K562 (cell line): ENCODE data around the gene NRXN3. TPM values are rescaled to one million over a fixed set of nuclear protein-coding genes. Genes with fewer than 3 reads are reported as not detected.

Experiments
- ATAC-seq: fragments of 200-7000 bp; cut with Tn5 transposase; 3 replicates; pipeline ENCODE4 v1.9.1; 2020; ENCODE audit warnings: moderate library complexity
- BruUV-seq: library from RNA; stranded (reverse); fragments of 400-500 nt; replicated peaks from 2 replicates; lab custom pipeline; 2021; lab: Mats Ljungman, UMichigan
- CTCF ChIA-PET: fragments of 300-600 bp; formaldehyde crosslinking; extraction: SDS; loops from one replicate; lab custom pipeline; 2021; ENCODE audit warnings: low intra/inter-chr PET ratio; lab: Yijun Ruan, JAX
- POLR2A ChIA-PET: fragments of 300-600, 350-650 bp; sonication (Branson Sonifier 250); formaldehyde crosslinking; extraction: SDS; loops from one replicate; lab custom pipeline; 2021; ENCODE audit warnings: antibody characterized with exemption, inconsistent platforms; lab: Yijun Ruan, JAX
- DNase-seq, 4 experiments: peaks; one replicate each; pipeline versions ENCODE4 v3.0.0 to v3.0.0-alpha.2; 2011 to 2018; ENCODE audit warnings: low spot score in 3 of 4, mixed read lengths in 3 of 4; ENCODE audit errors: extremely low read depth in 1 of 4
- FAIRE-seq: peaks from 2 replicates; lab custom pipeline; 2011; peaks lifted over from hg19 to GRCh38; lab: Jason Lieb, UNC
- H2AFZ ChIP-seq: 2 replicates; pipeline ENCODE4 v1.6.0; 2011; ENCODE audit warnings: low read depth, low read length, control low read depth, inconsistent platforms
- H3K27ac ChIP-seq: fragments of 200-600 bp; 3 replicates; pipeline ENCODE4 v1.8.0; 2011; ENCODE audit warnings: low read depth, mild to moderate bottlenecking, control low read depth, inconsistent platforms, low read length, moderate library complexity, mixed read lengths; ENCODE audit errors: extremely low read depth
- H3K27me3 ChIP-seq, 2 experiments: fragments of 300-600 bp in 1 of 2; 2 replicates in 1 of 2; 3 replicates in 1 of 2; pipeline versions ENCODE4 v1.6.0 to v1.8.0; 2011; ENCODE audit warnings: inconsistent platforms in 2 of 2, low read length in 2 of 2, mild to moderate bottlenecking in 1 of 2, mixed read lengths in 1 of 2, moderate library complexity in 1 of 2; ENCODE audit not compliant: control insufficient read depth in 2 of 2, insufficient read depth in 2 of 2
- H3K36me3 ChIP-seq: fragments of 300-600 bp; 3 replicates; pipeline ENCODE4 v1.8.0; 2011; ENCODE audit warnings: mild to moderate bottlenecking, low read length, inconsistent platforms; ENCODE audit not compliant: control insufficient read depth, insufficient read depth
- H3K4me1 ChIP-seq, 2 experiments: fragments of 200-600 bp in 1 of 2; replicated peaks in 1 of 2; 2 replicates in 1 of 2; 3 replicates in 1 of 2; pipeline versions ENCODE4 v1.5.1 to v1.8.0; 2011; ENCODE audit warnings: inconsistent platforms in 2 of 2, low read length in 2 of 2, mild to moderate bottlenecking in 1 of 2, mixed read lengths in 1 of 2, moderate library complexity in 1 of 2; ENCODE audit not compliant: control insufficient read depth in 2 of 2, insufficient read depth in 2 of 2
- H3K4me2 ChIP-seq: 2 replicates; pipeline ENCODE4 v1.6.1; 2011; ENCODE audit warnings: low read length, control low read depth, inconsistent platforms, mixed read lengths; ENCODE audit not compliant: insufficient read depth
- H3K4me3 ChIP-seq: fragments of 200-600 bp; sonication (generic), shearing (Covaris generic); 2 replicates; pipeline ENCODE4 v1.5.1; 2016; ENCODE audit warnings: control low read depth, inconsistent platforms
- H3K79me2 ChIP-seq: fragments of 200-600 bp; 3 replicates; pipeline ENCODE4 v1.8.0; 2011; ENCODE audit warnings: low read length, inconsistent platforms; ENCODE audit not compliant: control insufficient read depth, insufficient read depth
- H3K9ac ChIP-seq, 2 experiments: 2 replicates each; pipeline versions ENCODE4 v1.6.0 to v1.6.1; 2011; ENCODE audit warnings: low read depth in 2 of 2, low read length in 2 of 2, control low read depth in 1 of 2, inconsistent platforms in 1 of 2, mild to moderate bottlenecking in 1 of 2, mixed read lengths in 1 of 2; ENCODE audit not compliant: insufficient read depth in 1 of 2
- H3K9me1 ChIP-seq: one replicate; pipeline ENCODE4 v1.6.0; 2011; ENCODE audit warnings: inconsistent platforms, mild to moderate bottlenecking, low read length, moderate library complexity; ENCODE audit not compliant: control insufficient read depth, insufficient read depth
- H3K9me3 ChIP-seq: replicated peaks from 2 replicates; pipeline ENCODE4 v1.5.1; 2011; ENCODE audit warnings: low read depth, low read length, inconsistent platforms; ENCODE audit not compliant: control insufficient read depth, insufficient read depth
- H4K20me1 ChIP-seq: replicated peaks from 2 replicates; pipeline ENCODE4 v1.6.1; 2011; ENCODE audit warnings: low read length, inconsistent platforms, mixed read lengths; ENCODE audit not compliant: control insufficient read depth, insufficient read depth
- BDP1 ChIP-seq: IDR thresholded peaks from 3 replicates; pipeline ENCODE4 v1.6.1; 2011; ENCODE audit not compliant: insufficient read length, insufficient read depth
- FOSL1 ChIP-seq: fragments of 200-800 bp; sonication (Bioruptor generic); conservative IDR thresholded peaks from 2 replicates; pipeline ENCODE4 v1.6.1; 2016; ENCODE audit warnings: missing genetic modification characterization, missing compliant biosample characterization
- HNRNPK ChIP-seq: fragments of 200-400 bp; formaldehyde crosslinking; IDR thresholded peaks from one replicate; pipeline ENCODE4 v1.6.1; 2018; ENCODE audit warnings: mild to moderate bottlenecking, low read depth, low read length; ENCODE audit not compliant: poor library complexity, severe bottlenecking
- MEF2A ChIP-seq: IDR thresholded peaks from 2 replicates; pipeline ENCODE4 v1.6.1; 2011; ENCODE audit warnings: low read depth, mild to moderate bottlenecking, low read length, moderate library complexity; ENCODE audit not compliant: control insufficient read depth
- PTRF ChIP-seq: fragments of 450-650 bp; IDR thresholded peaks from 2 replicates; pipeline ENCODE4 v1.6.1; 2016; ENCODE audit warnings: mild to moderate bottlenecking, missing genetic modification characterization, missing compliant biosample characterization
- ZNF217 ChIP-seq: sonication (generic); formaldehyde crosslinking; IDR thresholded peaks from 2 replicates; pipeline ENCODE4 v1.8.0; 2022; ENCODE audit warnings: mild to moderate bottlenecking, missing genetic modification reagents
- ZNF551 ChIP-seq: fragments of 250-450 bp; sonication (Bioruptor Pico); IDR thresholded peaks from 2 replicates; pipeline ENCODE4 v1.5.0; 2021; ENCODE audit warnings: mild to moderate bottlenecking, moderate library complexity
- ZNF696 ChIP-seq: fragments of 250-450 bp; sonication (Bioruptor Pico); conservative IDR thresholded peaks from 2 replicates; pipeline ENCODE4 v1.4.0; 2020; ENCODE audit warnings: mild to moderate bottlenecking, moderate library complexity
- WGBS: fragments of 100-300 bp; shearing (Covaris generic); methylation state at CpG from one replicate; pipeline ENCODE4 v1.1.6; 2016; ENCODE audit warnings: low coverage, mixed read lengths; ENCODE audit not compliant: insufficient coverage; ENCODE audit errors: missing lambda C conversion rate; 5-methylcytosine and 5-hydroxymethylcytosine counted together
- in situ Hi-C: fragments of 300-500 bp; cut with MboI; formaldehyde crosslinking; loops from 4 replicates; pipeline ENCODE4 v1.15.0; 2018; ENCODE audit warnings: inconsistent platforms, mixed read lengths
- intact Hi-C: fragments of 100-400 bp; cut with micrococcal nuclease; formaldehyde crosslinking; loops from 2 replicates; pipeline ENCODE4 v1.14.2; 2022
- polyA plus RNA-seq, 8 experiments: library from polyadenylated mRNA; depleted of rRNA in 4 of 8; stranded (reverse) in 5 of 8; unstranded in 3 of 8; fragments of >200 nt; fragmentation: Nextera tagmentation in 2 of 8; fragmentation: Illumina TruSeq in 1 of 8; extraction: Ambion mirVana in 2 of 8; extraction: Trizol in 1 of 8; gene quantifications; 2 replicates each; pipeline versions ENCODE4 v1.2.1 to v1.2.3, GENCODE V29; 2011 to 2014; ENCODE audit warnings: inconsistent platforms in 1 of 8, missing spikeins in 1 of 8
- total RNA-seq, 7 experiments: library from RNA; depleted of rRNA in 6 of 7; stranded (reverse); fragments of >200 nt in 6 of 7; fragmentation: Illumina TruSeq in 2 of 7; extraction: Trizol in 2 of 7; gene quantifications; 2 replicates each; pipeline versions ENCODE4 v1.2.1 to v1.2.3, GENCODE V29; 2011 to 2021; ENCODE audit warnings: low replicate concordance in 1 of 7
- TF ChIP-seq, protein P1 (sequence below): sonication (generic); formaldehyde crosslinking; IDR thresholded peaks from 2 replicates; pipeline ENCODE4 v1.8.0; 2022; ENCODE audit warnings: mild to moderate bottlenecking, missing genetic modification reagents
- TF ChIP-seq, protein P2 (sequence below), 2 experiments: IDR thresholded peaks; 2 replicates each; pipeline ENCODE4 v1.6.1; 2011; ENCODE audit warnings: borderline replicate concordance in 1 of 2, control low read depth in 1 of 2, low read depth in 1 of 2, low read length in 1 of 2, mild to moderate bottlenecking in 1 of 2, mixed read lengths in 1 of 2, moderate library complexity in 1 of 2; ENCODE audit not compliant: insufficient read depth in 1 of 2, insufficient read length in 1 of 2, poor library complexity in 1 of 2, severe bottlenecking in 1 of 2; ENCODE audit errors: extremely low read depth in 1 of 2
- TF ChIP-seq, protein P3 (sequence below), 2 experiments: fragments of 450-650 bp in 1 of 2; sonication (generic) in 1 of 2; formaldehyde crosslinking in 1 of 2; IDR thresholded peaks; 2 replicates each; pipeline versions ENCODE4 v1.7.1 to v1.9.0; 2016 to 2022; ENCODE audit warnings: inconsistent platforms in 1 of 2, mild to moderate bottlenecking in 1 of 2, missing genetic modification reagents in 1 of 2

The NRXN3 gene
- total and polyA plus RNA-seq, 9 of the 15 experiments (the other 6 are each of a cell fraction or from before 2014, with no cell fraction given), result 0.09 TPM; not detected in 8

DNA sequence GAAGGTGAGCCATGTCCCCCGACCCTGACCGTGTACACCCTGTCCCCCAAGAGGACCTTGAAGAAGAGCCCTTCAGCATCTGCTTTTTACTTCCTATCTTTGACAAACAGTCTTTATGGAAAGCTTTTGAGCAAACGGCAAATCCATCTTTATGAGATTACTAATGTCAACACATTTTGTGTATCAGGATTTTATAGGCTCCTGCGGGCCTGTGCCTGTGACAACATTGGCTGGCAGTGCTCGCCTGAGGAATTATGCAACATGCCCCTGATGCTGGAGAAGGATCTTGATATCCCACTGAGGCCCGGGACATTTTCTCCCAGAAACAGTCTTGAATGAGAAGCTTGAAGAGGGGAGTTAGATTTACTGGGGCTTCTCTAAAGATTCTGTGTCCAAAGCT lies 416.5 kb downstream of the NRXN3 start:
- no TSS peak for BruUV-seq
- H2AFZ ChIP-seq, result no peak overlapping the region
- no peak overlapping the region for H3K27ac ChIP-seq
- no peaks in the 10 kb centered on the region for H3K4me1 ChIP-seq
- no peaks in the 10 kb centered on the region for H3K79me2 ChIP-seq
- POLR2A ChIA-PET, result no interaction called here
- DNase-seq, result no peak
- no peaks in the 10 kb centered on the region for H3K9me1 ChIP-seq
- CTCF ChIA-PET, result no interaction called here
- no peaks in the 10 kb centered on the region for H4K20me1 ChIP-seq
- WGBS, result 0% methylated on average over 6 of the region's 6 CpGs
- no peak overlapping the region for H3K9ac ChIP-seq
- in situ Hi-C loops, result loop anchor here (25.0 kb wide), 2 partner anchors 574 to 924 kb away; no protein-coding TSS in a partner anchor
- no peak for FAIRE-seq
- H3K27me3 ChIP-seq, result no peaks in the 10 kb centered on the region
- no peaks in the 10 kb centered on the region for H3K9me3 ChIP-seq
- ATAC-seq, result no peak
- H3K4me3 ChIP-seq, result no peak overlapping the region
- H3K36me3 ChIP-seq, result no peaks in the 10 kb centered on the region
- intact Hi-C loops, result no loop called here
- no peak overlapping the region for H3K4me2 ChIP-seq
- TF ChIP-seq BDP1 (no peak), FOSL1 (no peak), ZNF551 (CRISPR knock-in tag) (no peak), MEF2A (no peak), ZNF696 (CRISPR knock-in tag) (no peak), HNRNPK (no peak), PTRF (tag) (no peak), ZNF217 (no peak)
- TF ChIP-seq, protein P1, sequence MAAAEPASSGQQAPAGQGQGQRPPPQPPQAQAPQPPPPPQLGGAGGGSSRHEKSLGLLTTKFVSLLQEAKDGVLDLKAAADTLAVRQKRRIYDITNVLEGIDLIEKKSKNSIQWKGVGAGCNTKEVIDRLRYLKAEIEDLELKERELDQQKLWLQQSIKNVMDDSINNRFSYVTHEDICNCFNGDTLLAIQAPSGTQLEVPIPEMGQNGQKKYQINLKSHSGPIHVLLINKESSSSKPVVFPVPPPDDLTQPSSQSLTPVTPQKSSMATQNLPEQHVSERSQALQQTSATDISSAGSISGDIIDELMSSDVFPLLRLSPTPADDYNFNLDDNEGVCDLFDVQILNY (CRISPR knock-in tag), result no peak
- TF ChIP-seq, protein P2, sequence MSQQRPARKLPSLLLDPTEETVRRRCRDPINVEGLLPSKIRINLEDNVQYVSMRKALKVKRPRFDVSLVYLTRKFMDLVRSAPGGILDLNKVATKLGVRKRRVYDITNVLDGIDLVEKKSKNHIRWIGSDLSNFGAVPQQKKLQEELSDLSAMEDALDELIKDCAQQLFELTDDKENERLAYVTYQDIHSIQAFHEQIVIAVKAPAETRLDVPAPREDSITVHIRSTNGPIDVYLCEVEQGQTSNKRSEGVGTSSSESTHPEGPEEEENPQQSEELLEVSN (IDR thresholded peaks at IDR 0.05; ENCODE audit: borderline replicate concordance in 1 of 2, extremely low read depth in 1 of 2, insufficient read depth in 1 of 2, insufficient read length in 1 of 2, low read depth in 1 of 2, low read length in 1 of 2, poor library complexity in 1 of 2, severe bottlenecking in 1 of 2), result no peak
- TF ChIP-seq, protein P3, sequence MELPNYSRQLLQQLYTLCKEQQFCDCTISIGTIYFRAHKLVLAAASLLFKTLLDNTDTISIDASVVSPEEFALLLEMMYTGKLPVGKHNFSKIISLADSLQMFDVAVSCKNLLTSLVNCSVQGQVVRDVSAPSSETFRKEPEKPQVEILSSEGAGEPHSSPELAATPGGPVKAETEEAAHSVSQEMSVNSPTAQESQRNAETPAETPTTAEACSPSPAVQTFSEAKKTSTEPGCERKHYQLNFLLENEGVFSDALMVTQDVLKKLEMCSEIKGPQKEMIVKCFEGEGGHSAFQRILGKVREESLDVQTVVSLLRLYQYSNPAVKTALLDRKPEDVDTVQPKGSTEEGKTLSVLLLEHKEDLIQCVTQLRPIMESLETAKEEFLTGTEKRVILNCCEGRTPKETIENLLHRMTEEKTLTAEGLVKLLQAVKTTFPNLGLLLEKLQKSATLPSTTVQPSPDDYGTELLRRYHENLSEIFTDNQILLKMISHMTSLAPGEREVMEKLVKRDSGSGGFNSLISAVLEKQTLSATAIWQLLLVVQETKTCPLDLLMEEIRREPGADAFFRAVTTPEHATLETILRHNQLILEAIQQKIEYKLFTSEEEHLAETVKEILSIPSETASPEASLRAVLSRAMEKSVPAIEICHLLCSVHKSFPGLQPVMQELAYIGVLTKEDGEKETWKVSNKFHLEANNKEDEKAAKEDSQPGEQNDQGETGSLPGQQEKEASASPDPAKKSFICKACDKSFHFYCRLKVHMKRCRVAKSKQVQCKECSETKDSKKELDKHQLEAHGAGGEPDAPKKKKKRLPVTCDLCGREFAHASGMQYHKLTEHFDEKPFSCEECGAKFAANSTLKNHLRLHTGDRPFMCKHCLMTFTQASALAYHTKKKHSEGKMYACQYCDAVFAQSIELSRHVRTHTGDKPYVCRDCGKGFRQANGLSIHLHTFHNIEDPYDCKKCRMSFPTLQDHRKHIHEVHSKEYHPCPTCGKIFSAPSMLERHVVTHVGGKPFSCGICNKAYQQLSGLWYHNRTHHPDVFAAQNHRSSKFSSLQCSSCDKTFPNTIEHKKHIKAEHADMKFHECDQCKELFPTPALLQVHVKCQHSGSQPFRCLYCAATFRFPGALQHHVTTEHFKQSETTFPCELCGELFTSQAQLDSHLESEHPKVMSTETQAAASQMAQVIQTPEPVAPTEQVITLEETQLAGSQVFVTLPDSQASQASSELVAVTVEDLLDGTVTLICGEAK (IDR thresholded peaks at IDR 0.05), result no peak
- TF ChIP-seq, protein P3 (CRISPR knock-in tag; IDR thresholded peaks at IDR 0.05), result no peak
